ENCODE measurements around the gene FCMR. TPM values are rescaled to one million over a fixed set of nuclear protein-coding genes. Genes with fewer than 3 reads are reported as not detected.

The FCMR gene
- total and polyA plus RNA-seq, 9 donors = 0.38 to 8.4 (median 2.4) TPM

DNA sequence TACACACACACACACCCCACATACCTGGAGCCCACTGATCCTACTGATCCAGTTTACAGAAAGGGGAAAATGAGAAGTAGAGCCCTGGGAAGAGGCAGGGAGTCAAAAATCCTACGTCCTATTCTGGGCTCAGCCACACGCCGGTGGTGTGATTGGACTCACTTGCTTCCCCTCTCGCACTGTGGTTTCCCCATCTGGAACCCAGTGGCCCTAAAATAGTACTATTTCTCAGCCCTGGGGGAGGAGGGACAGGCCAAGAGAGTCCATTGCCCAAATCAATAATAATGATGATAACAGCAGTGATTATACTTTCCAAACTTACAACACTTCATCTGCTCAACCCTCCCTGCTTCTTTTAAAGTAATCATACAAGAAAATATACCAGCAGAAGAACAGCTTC is 27.5 kb upstream of the FCMR start:
- no peak for DNase-seq
- no peaks in the 10 kb centered on the region for H3K4me1 ChIP-seq (ENCODE audit: insufficient read depth)
- H3K27ac ChIP-seq = no peak overlapping the region
- intact Hi-C loops (cut with DNase I) = no loop called here
- H3K27me3 ChIP-seq = no peaks in the 10 kb centered on the region
- TF ChIP-seq, protein P1, sequence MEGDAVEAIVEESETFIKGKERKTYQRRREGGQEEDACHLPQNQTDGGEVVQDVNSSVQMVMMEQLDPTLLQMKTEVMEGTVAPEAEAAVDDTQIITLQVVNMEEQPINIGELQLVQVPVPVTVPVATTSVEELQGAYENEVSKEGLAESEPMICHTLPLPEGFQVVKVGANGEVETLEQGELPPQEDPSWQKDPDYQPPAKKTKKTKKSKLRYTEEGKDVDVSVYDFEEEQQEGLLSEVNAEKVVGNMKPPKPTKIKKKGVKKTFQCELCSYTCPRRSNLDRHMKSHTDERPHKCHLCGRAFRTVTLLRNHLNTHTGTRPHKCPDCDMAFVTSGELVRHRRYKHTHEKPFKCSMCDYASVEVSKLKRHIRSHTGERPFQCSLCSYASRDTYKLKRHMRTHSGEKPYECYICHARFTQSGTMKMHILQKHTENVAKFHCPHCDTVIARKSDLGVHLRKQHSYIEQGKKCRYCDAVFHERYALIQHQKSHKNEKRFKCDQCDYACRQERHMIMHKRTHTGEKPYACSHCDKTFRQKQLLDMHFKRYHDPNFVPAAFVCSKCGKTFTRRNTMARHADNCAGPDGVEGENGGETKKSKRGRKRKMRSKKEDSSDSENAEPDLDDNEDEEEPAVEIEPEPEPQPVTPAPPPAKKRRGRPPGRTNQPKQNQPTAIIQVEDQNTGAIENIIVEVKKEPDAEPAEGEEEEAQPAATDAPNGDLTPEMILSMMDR (IDR thresholded peaks at IDR 0.05) = no peak
- no peak for TF ChIP-seq POLR2A (IDR thresholded peaks at IDR 0.05)
- TF ChIP-seq EP300 (IDR thresholded peaks at IDR 0.05) = no peak
- no peak overlapping the region for H3K4me3 ChIP-seq
- H3K36me3 ChIP-seq = no peaks in the 10 kb centered on the region
- H3K9me3 ChIP-seq = no peaks in the 10 kb centered on the region
- 83 to 93% (median 86%) methylated on average over 4 of the region's 4 CpGs for whole genome bisulfite sequencing, 3 donors

DNA sequence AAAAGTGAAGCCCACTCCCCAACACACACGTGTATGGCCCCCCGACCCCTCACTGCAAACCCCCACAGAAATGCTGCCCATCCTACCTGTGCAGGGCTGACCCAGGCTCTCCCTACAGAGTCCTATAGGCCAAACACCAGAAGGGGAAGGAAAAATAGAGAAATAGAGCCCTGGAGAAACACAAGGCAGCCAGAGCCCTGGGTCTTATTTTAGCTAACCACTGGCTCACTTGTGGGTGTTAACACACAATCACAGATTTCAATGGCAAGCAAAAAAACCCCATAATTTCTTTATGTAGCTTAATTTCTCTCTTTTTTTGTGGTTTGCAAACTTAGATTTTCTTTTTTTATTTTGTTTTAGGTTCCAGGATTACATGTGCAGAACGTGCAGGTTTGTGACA is 25.5 kb upstream of the FCMR start:
- Histone ChIP-seq H3K4me1 (ENCODE audit: insufficient read depth) (no peaks in the 10 kb centered on the region), H3K9me3 (no peaks in the 10 kb centered on the region), H3K36me3 (no peaks in the 10 kb centered on the region), H3K4me3 (no peak overlapping the region), H3K27me3 (no peaks in the 10 kb centered on the region), H3K27ac (no peak overlapping the region)
- no peak for DNase-seq
- whole genome bisulfite sequencing, 3 donors = 81 to 86% (median 83%) methylated on average over 3 of the region's 3 CpGs
- intact Hi-C loops (cut with DNase I) = no loop called here
- TF ChIP-seq, protein P1 (IDR thresholded peaks at IDR 0.05) = no peak
- no peak for TF ChIP-seq EP300 (IDR thresholded peaks at IDR 0.05)

DNA sequence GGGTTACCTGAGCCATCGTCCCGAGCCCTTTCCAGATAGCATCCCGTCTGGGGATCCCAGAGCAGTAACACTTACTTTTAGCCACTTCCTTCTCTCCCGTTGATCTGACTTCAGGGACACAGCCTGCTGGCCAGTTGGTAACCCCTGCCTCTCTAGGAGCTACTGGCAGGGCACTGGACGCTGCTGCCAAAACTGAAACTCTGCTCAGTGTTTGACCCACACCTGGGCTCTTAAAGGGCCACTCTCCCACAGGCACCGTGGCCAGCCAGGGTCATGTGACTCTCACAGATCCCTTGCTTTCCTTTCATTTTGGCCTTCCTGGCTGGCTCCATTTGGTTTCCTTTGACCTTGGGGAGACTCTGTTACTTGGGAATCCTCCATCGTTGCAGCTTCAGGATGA is 24.5 kb upstream of the FCMR start, which contains the start of gene PIGR:
Gene PIGR (minus strand): TSS at position 206 of the 400 bp plus-strand sequence. CDS start 5,935 bp downstream, outside the sequence.
- intact Hi-C loops (cut with DNase I) = no loop called here
- Histone ChIP-seq H3K27me3 (no peaks in the 10 kb centered on the region), H3K36me3 (no peaks in the 10 kb centered on the region), H3K4me1 (ENCODE audit: insufficient read depth) (no peaks in the 10 kb centered on the region), H3K27ac (no peak within 1 kb of the TSS), H3K9me3 (no peaks in the 10 kb centered on the region), H3K4me3 (no peak within 1 kb of the TSS)
- WGBS, 3 donors = 25 to 49% (median 37%) methylated on average over 7 of the region's 7 CpGs
- TF ChIP-seq POLR2A (IDR thresholded peaks at IDR 0.05) (no peak), EP300 (IDR thresholded peaks at IDR 0.05) (no peak)
- TF ChIP-seq, protein P1 (IDR thresholded peaks at IDR 0.05) = no peak
- no peak for DNase-seq

DNA sequence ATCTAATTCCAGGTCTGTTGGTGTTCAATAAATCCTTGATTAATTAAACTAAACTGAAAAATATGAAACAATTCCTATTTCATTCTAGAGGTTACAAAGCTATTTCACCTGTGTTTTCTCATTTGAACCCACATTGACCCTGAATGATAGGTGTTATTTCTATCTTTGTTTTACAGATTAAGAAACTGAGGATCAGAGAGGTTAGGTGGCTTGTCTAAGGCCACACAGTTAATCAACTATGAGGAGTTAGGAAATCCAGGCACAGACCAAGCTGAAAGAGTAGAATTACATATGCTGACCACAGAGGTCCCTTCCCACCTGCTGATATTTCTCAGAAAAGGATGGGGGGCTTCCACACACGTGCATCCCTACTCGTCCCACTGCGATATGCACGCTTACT is 24.0 kb upstream of the FCMR start:
- 84 to 86% (median 84%) methylated on average over 4 of the region's 4 CpGs for WGBS, 3 donors
- H3K27ac ChIP-seq = no peak overlapping the region
- H3K4me1 ChIP-seq (ENCODE audit: insufficient read depth) = no peaks in the 10 kb centered on the region
- no peak for DNase-seq
- H3K36me3 ChIP-seq = no peaks in the 10 kb centered on the region
- no peaks in the 10 kb centered on the region for H3K27me3 ChIP-seq
- TF ChIP-seq, protein P1 (IDR thresholded peaks at IDR 0.05) = no peak
- no peak for TF ChIP-seq POLR2A (IDR thresholded peaks at IDR 0.05)
- no peak for TF ChIP-seq EP300 (IDR thresholded peaks at IDR 0.05)
- H3K9me3 ChIP-seq = no peaks in the 10 kb centered on the region
- no peak overlapping the region for H3K4me3 ChIP-seq
- intact Hi-C loops (cut with DNase I) = no loop called here

Data from ovary (tissue), 9 donors.